Midbrain (tissue), 1 donor: ENCODE measurements around the gene TRMT2A.
"Not testable (repeated sequence)": the region's sequence is repeated elsewhere in the genome, so short reads cannot be mapped to it uniquely, and the experiment has no call there.

ENCODE experiments used
- DNase-seq: peaks from one replicate; lab custom pipeline; 2025; lab: John Stamatoyannopoulos, UW

TRMT2A gene

GRCh38 chr22:20086101-20086599, 30.9 kb downstream of the TRMT2A start:
- no peak for DNase-seq

GRCh38 chr22:20085651-20086050, 31.4 kb downstream of the TRMT2A start:
- DNase-seq = no peak

- no peak for DNase-seq
Measured at GRCh38 chr22:20084547-20085413, 32.2 kb downstream of the TRMT2A start.

- DNase-seq = no peak
Measured at GRCh38 chr22:20083891-20084546, 33.0 kb downstream of the TRMT2A start.

- DNase-seq = no peak
Measured at GRCh38 chr22:20083157-20083890, 33.7 kb downstream of the TRMT2A start.

GRCh38 chr22:20080776-20081654, 36.0 kb downstream of the TRMT2A start:
- DNase-seq = no peak

GRCh38 chr22:20080445-20080775, 36.6 kb downstream of the TRMT2A start:
- DNase-seq = no peak

GRCh38 chr22:20079745-20080444, 37.1 kb downstream of the TRMT2A start, which contains the start of gene DGCR8:
DGCR8 (plus strand) TSS chr22:20080241; CDS start chr22:20085964, 5,723 bp downstream.
- DNase-seq = peak; percentile 95

GRCh38 chr22:20076627-20077172, 40.3 kb downstream of the TRMT2A start:
- no peak for DNase-seq

GRCh38 chr22:20071524-20071972, 45.5 kb downstream of the TRMT2A start:
- DNase-seq = no peak

GRCh38 chr22:20069331-20070042, 47.5 kb downstream of the TRMT2A start:
- no peak for DNase-seq

GRCh38 chr22:20068640-20069039, 48.4 kb downstream of the TRMT2A start:
- no peak for DNase-seq

GRCh38 chr22:20067384-20067682, 49.7 kb downstream of the TRMT2A start:
- not testable (repeated sequence) for DNase-seq

- DNase-seq = no peak
Measured at GRCh38 chr22:20066617-20067383, 50.2 kb downstream of the TRMT2A start.

GRCh38 chr22:20065896-20066616, 51.0 kb downstream of the TRMT2A start:
- DNase-seq = no peak

GRCh38 chr22:20064545-20065262, 52.3 kb downstream of the TRMT2A start:
- no peak for DNase-seq

GRCh38 chr22:20064140-20064480, 52.9 kb downstream of the TRMT2A start:
- no peak for DNase-seq
